Measurements from ENCODE around the gene KLHDC4. TPM values are rescaled to one million over a fixed set of nuclear protein-coding genes. Genes with fewer than 3 reads are reported as not detected.

Gene KLHDC4
- total RNA-seq, 2 experiments from 2014 or later, result 147 to 233 TPM

DNA sequence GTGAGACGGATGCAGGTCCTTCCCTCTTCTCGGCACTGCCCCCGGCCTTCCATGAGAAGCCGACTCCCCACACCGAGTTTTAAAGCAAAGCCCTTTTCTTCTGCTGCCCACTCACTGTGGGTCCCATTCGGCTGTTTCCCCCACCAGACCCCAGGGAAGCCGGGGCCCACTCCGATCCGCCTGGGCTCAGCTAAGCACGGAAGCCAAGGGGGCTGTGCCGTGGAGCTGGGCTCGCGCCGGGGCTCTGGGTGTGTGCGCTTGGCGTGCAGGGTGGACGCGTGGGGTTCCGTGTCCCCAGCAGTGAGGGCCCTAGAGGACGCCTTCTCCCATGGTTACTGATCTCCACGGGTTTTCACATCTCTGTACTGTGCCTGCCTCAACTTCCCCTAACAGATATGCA is 68.5 kb downstream of the KLHDC4 start:
- Histone ChIP-seq H4K20me1 (ENCODE audit: insufficient read depth, low read length) (no peaks in the 10 kb centered on the region), H3K79me2 (ENCODE audit: insufficient read depth, low read depth, low read length) (no peaks in the 10 kb centered on the region), H2AFZ (ENCODE audit: low read length) (no peak overlapping the region), H3K4me1 (ENCODE audit: insufficient read depth, low read length, poor library complexity, severe bottlenecking) (peaks cover 55% of the 10 kb centered on the region), H3K4me2 (ENCODE audit: low read length) (peak overlapping the region; percentile 70; the same call in 1 of the 2 replicates), H3K9me3 (ENCODE audit: low read length) (no peaks in the 10 kb centered on the region), H3K27ac (ENCODE audit: low read depth, low read length, poor library complexity, severe bottlenecking) (peak overlapping the region; percentile 99), H3K4me3 (ENCODE audit: low read depth, low read length, poor library complexity, severe bottlenecking) (no peak overlapping the region), H3K36me3 (ENCODE audit: insufficient read depth, low read length) (peaks cover 57% of the 10 kb centered on the region), H3K9me2 (ENCODE audit: insufficient read depth, low read length) (no peaks in the 10 kb centered on the region)
- no peak for DNase-seq (ENCODE audit: low spot score)
- no peak for TF ChIP-seq EZH2phosphoT487 (IDR thresholded peaks at IDR 0.05; ENCODE audit: borderline replicate concordance, low read depth, low read length)
- TF ChIP-seq, protein P1, sequence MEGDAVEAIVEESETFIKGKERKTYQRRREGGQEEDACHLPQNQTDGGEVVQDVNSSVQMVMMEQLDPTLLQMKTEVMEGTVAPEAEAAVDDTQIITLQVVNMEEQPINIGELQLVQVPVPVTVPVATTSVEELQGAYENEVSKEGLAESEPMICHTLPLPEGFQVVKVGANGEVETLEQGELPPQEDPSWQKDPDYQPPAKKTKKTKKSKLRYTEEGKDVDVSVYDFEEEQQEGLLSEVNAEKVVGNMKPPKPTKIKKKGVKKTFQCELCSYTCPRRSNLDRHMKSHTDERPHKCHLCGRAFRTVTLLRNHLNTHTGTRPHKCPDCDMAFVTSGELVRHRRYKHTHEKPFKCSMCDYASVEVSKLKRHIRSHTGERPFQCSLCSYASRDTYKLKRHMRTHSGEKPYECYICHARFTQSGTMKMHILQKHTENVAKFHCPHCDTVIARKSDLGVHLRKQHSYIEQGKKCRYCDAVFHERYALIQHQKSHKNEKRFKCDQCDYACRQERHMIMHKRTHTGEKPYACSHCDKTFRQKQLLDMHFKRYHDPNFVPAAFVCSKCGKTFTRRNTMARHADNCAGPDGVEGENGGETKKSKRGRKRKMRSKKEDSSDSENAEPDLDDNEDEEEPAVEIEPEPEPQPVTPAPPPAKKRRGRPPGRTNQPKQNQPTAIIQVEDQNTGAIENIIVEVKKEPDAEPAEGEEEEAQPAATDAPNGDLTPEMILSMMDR (conservative IDR thresholded peaks at IDR 0.05; ENCODE audit: low read length), result no peak
- CTCF ChIA-PET (ENCODE audit: unreplicated experiment), result interaction anchor here (1.8 kb wide), 1 partner anchor 28 kb away, joined by 6 read pairs; no protein-coding TSS in a partner anchor
- intact Hi-C loops (cut with micrococcal nuclease; ENCODE audit: unreplicated experiment), result no loop called here
- BruUV-seq (replicated peaks), result no TSS peak
- POLR2A ChIA-PET, result interaction anchor here (0.5 kb wide), 1 partner anchor 58 kb away, joined by 4 read pairs; no protein-coding TSS in a partner anchor

DNA sequence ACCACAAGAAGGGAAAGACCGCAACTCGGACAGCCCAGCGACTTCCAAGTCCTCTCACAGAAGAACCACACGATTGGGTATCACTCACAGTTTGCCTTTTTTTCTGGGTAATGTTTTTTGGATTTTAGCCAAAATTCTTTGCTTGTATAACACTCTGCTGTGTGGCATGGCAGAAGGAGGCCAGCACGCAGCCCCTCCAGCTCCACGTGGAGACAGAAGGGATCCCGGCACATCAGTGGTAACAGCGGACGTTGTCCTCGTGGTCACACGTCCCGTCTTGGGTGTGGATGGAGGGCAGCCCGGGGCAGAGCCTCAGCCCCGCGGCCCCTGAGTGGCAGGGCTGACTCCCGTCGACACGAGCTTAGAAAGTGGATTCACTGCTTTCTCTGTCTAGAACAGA is 69.1 kb downstream of the KLHDC4 start:
- H3K79me2 ChIP-seq (ENCODE audit: insufficient read depth, low read depth, low read length), result no peaks in the 10 kb centered on the region
- H3K4me2 ChIP-seq (ENCODE audit: low read length), result no peak overlapping the region
- peaks cover 53% of the 10 kb centered on the region for H3K36me3 ChIP-seq (ENCODE audit: insufficient read depth, low read length)
- H3K4me3 ChIP-seq (ENCODE audit: low read depth, low read length, poor library complexity, severe bottlenecking), result no peak overlapping the region
- no peak overlapping the region for H2AFZ ChIP-seq (ENCODE audit: low read length)
- TF ChIP-seq EZH2phosphoT487 (IDR thresholded peaks at IDR 0.05; ENCODE audit: borderline replicate concordance, low read depth, low read length), result no peak
- TF ChIP-seq, protein P1 (conservative IDR thresholded peaks at IDR 0.05; ENCODE audit: low read length), result no peak
- no peaks in the 10 kb centered on the region for H3K9me3 ChIP-seq (ENCODE audit: low read length)
- H4K20me1 ChIP-seq (ENCODE audit: insufficient read depth, low read length), result no peaks in the 10 kb centered on the region
- CTCF ChIA-PET (ENCODE audit: unreplicated experiment), result no interaction called here
- H3K27ac ChIP-seq (ENCODE audit: low read depth, low read length, poor library complexity, severe bottlenecking), result peak overlapping the region; percentile 99
- no TSS peak for BruUV-seq (replicated peaks)
- intact Hi-C loops (cut with micrococcal nuclease; ENCODE audit: unreplicated experiment), result no loop called here
- H3K4me1 ChIP-seq (ENCODE audit: insufficient read depth, low read length, poor library complexity, severe bottlenecking), result peaks cover 55% of the 10 kb centered on the region
- DNase-seq (ENCODE audit: low spot score), result no peak
- POLR2A ChIA-PET, result interaction anchor here (0.6 kb wide), 1 partner anchor 1528 kb away, joined by 5 read pairs; no protein-coding TSS in a partner anchor
- no peaks in the 10 kb centered on the region for H3K9me2 ChIP-seq (ENCODE audit: insufficient read depth, low read length)

DNA sequence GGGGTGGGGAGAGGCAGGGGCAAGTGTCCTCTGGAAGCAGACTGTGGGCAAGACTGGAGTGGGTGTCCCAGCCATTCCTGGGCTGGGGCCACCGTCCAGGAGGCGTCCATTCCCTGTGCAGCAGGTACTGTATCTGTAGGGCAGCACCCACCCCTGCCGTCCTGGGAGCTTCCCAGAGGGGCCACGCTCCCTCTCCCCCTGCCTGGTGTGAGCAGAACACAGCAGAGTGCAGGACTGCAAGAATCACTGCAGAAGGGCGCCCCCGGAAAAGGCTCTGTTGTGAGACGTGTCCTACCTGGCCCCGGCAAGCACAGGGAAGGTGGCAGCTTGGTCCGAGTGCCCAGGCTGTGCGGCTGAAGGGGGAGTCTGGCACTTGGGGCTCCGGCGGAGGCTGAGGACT is 70.3 kb downstream of the KLHDC4 start:
- intact Hi-C loops (cut with micrococcal nuclease; ENCODE audit: unreplicated experiment), result no loop called here
- Histone ChIP-seq H3K9me2 (ENCODE audit: insufficient read depth, low read length) (no peaks in the 10 kb centered on the region), H4K20me1 (ENCODE audit: insufficient read depth, low read length) (no peaks in the 10 kb centered on the region), H3K4me3 (ENCODE audit: low read depth, low read length, poor library complexity, severe bottlenecking) (no peak overlapping the region), H3K4me2 (ENCODE audit: low read length) (no peak overlapping the region), H3K36me3 (ENCODE audit: insufficient read depth, low read length) (peaks cover 53% of the 10 kb centered on the region), H3K4me1 (ENCODE audit: insufficient read depth, low read length, poor library complexity, severe bottlenecking) (peaks cover 49% of the 10 kb centered on the region), H3K27ac (ENCODE audit: low read depth, low read length, poor library complexity, severe bottlenecking) (no peak overlapping the region), H3K79me2 (ENCODE audit: insufficient read depth, low read depth, low read length) (no peaks in the 10 kb centered on the region), H2AFZ (ENCODE audit: low read length) (no peak overlapping the region), H3K9me3 (ENCODE audit: low read length) (no peaks in the 10 kb centered on the region)
- ChIA-PET POLR2A (no interaction called here), CTCF (ENCODE audit: unreplicated experiment) (no interaction called here)
- TF ChIP-seq EZH2phosphoT487 (IDR thresholded peaks at IDR 0.05; ENCODE audit: borderline replicate concordance, low read depth, low read length), result no peak
- TF ChIP-seq, protein P1 (conservative IDR thresholded peaks at IDR 0.05; ENCODE audit: low read length), result no peak
- DNase-seq (ENCODE audit: low spot score), result no peak
- BruUV-seq (replicated peaks), result no TSS peak

Data from OCI-LY7 (cell line).